Activated CD4-positive, alpha-beta T cell treated with anti-CD3 and anti-CD28 coated beads, Interleukin-2, amount 10 ng/mL, durations not matched to agents 7 days and 5 days (primary cell): ENCODE data around the gene SHROOM1. TPM values are rescaled to one million over a fixed set of nuclear protein-coding genes. Genes with fewer than 3 reads are reported as not detected.
A peak's percentile ranks its signal among the peaks of the same experiment; 100 is the strongest.
"Not testable (repeated sequence)": the region's sequence is repeated elsewhere in the genome, so short reads cannot be mapped to it uniquely, and the experiment has no call there.

ENCODE experiments used
- CTCF ChIA-PET: fragments of 350-600 bp; sonication (Branson Sonifier 250); formaldehyde crosslinking; loops from one replicate; lab custom pipeline; 2021; ENCODE audit warnings: antibody characterized with exemption; lab: Charles Lee
- POLR2A ChIA-PET: fragments of 350-600 bp; sonication (Branson Sonifier 250); formaldehyde crosslinking; loops from one replicate; lab custom pipeline; 2021; ENCODE audit warnings: antibody characterized with exemption; lab: Charles Lee
- DNase-seq: peaks from one replicate; pipeline ENCODE4 v3.0.0-alpha.2; 2020
- H3K27ac Mint-ChIP-seq: one replicate; pipeline ENCODE4 v1.8.0; 2021; ENCODE audit warnings: mild to moderate bottlenecking, moderate library complexity, mixed read lengths
- H3K27me3 Mint-ChIP-seq: one replicate; pipeline ENCODE4 v1.8.0; 2021; ENCODE audit warnings: mixed read lengths
- H3K36me3 Mint-ChIP-seq: one replicate; pipeline ENCODE4 v1.8.0; 2021; ENCODE audit warnings: low read depth, mixed read lengths
- H3K4me1 Mint-ChIP-seq: one replicate; pipeline ENCODE4 v1.8.0; 2021; ENCODE audit warnings: mixed read lengths
- H3K4me3 Mint-ChIP-seq: one replicate; pipeline ENCODE4 v1.8.0; 2021; ENCODE audit warnings: mild to moderate bottlenecking, moderate library complexity, mixed read lengths
- H3K9me3 Mint-ChIP-seq: one replicate; pipeline ENCODE4 v1.8.0; 2021; ENCODE audit warnings: mixed read lengths
- total RNA-seq, 2 experiments: library from RNA; stranded (reverse); gene quantifications; one replicate each; pipeline ENCODE4 v1.2.3, GENCODE V29; 2021

SHROOM1 gene
- total RNA-seq, 2 experiments from 2014 or later: 0.42 to 0.98 TPM

DNA sequence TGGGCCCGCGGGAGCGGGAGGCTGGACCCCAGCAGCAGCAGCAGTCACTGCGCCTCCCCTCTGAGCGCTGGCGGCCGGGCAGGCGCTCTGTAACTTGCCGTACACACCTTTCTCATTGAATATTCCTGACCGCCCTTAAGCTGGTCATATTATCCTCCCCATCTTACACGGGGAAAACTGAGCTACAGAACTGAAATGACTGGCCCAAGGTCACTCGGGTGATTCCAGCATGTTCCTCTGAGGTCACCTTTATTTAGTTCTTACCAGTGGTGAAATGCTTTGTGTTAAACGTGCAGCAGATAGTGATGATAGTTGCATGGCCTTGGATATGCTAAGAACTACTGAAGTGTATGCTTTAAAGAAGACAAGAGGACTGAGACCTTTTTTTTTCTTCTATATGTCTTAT lies 36.6 kb upstream of the SHROOM1 start:
- H3K4me3 Mint-ChIP-seq: peak overlapping the region; percentile 96
- peak overlapping the region; percentile 100 for H3K27ac Mint-ChIP-seq
- H3K27me3 Mint-ChIP-seq: no peaks in the 10 kb centered on the region
- peaks cover 33% of the 10 kb centered on the region for H3K36me3 Mint-ChIP-seq
- H3K9me3 Mint-ChIP-seq: no peaks in the 10 kb centered on the region
- DNase-seq: no peak
- ChIA-PET CTCF (interaction anchor here (1.1 to 4.8 kb wide), 4 partner anchors 10 to 1172 kb away, joined by 3 to 24 read pairs (median 6); no protein-coding TSS in a partner anchor), POLR2A (interaction anchor here (0.6 kb wide), 1 partner anchor 495 kb away, joined by 3 read pairs; no protein-coding TSS in a partner anchor)
- H3K4me1 Mint-ChIP-seq: peaks cover 29% of the 10 kb centered on the region

DNA sequence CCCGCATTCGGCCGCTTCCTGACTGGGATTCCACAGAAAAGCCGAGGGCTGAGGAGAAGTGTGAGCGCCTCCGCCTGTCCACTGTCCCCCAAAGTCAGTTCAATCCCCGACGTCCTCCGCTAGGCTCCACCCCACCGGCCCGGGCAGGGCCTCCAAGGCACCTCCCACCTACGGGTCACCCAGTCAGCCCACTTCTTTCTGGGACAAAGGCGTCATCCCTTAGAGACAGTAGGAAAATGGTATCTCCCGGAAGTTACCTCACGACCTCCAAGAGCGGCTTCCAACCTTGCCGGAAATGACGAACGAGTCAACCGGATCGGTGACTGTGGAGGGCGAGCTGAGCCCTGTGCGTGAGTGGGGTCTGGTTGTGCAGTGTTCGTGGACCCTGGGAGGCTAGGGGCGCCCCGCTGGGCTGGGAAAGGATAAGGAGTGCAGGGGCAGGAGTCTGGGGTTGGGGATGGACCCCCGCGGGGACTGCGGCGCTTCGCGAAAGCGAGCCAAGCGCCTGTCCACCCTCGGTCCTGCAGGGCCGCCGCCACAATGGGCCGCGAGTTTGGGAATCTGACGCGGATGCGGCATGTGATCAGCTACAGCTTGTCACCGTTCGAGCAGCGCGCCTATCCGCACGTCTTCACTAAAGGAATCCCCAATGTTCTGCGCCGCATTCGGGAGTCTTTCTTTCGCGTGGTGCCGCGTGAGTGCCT lies 36.0 kb upstream of the SHROOM1 start, which contains the start of the genes GDF9 and UQCRQ:
TSS of gene GDF9 (minus strand) at position 128 of the 704 bp plus-strand sequence. CDS start 1,936 bp downstream, outside the sequence.
TSS of gene UQCRQ (plus strand) at position 301 of the 704 bp plus-strand sequence. CDS start at position 541, 240 bp downstream.
- CTCF ChIA-PET: interaction anchor here (1.1 to 4.8 kb wide), 5 partner anchors 10 to 1173 kb away, joined by 3 to 24 read pairs (median 5); no protein-coding TSS in a partner anchor
- Mint-ChIP-seq H3K27ac (peak within 1 kb of the TSS; percentile 100), H3K27me3 (peaks cover 5% of the 10 kb centered on the region), H3K9me3 (no peaks in the 10 kb centered on the region), H3K4me1 (peaks cover 29% of the 10 kb centered on the region), H3K4me3 (peak within 1 kb of the TSS; percentile 96), H3K36me3 (peaks cover 29% of the 10 kb centered on the region)
- POLR2A ChIA-PET: interaction anchor here (0.6 kb wide), 1 partner anchor 495 kb away, joined by 3 read pairs; no protein-coding TSS in a partner anchor
- peak; percentile 97 for DNase-seq

DNA sequence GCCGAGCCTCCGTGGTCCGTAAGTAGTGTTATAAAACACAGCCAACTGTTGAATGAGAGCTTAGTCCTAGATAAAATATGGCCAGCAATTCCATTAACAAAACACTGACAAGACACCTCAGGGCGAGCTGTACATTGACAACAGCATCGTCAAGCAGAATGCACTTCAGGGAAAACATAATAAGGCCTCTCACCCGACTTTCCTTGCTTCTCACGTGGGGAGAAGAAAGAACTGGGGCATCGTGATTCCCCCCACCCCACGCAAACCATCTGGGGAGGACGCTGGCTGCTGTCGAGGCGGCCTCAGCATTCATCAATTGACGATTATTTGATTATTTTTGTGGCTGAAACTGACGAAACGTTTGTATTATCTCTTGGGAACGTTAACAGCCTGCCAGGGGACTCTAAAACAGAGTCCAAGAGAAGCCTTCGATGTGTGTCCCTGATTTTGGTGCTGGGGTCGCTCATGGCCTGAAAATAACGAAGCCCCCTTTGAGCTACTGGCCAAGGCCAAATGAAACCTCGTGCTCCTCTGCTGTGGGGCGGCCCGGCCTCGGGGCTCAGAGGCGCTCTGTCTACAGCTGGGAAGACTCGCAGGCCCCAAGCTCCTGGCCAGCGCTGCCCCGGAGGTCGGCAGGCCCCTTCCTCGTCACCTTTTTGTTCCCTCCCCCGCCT lies 35.4 kb upstream of the SHROOM1 start:
- Mint-ChIP-seq H3K27ac (peak overlapping the region; percentile 100), H3K27me3 (peaks cover 6% of the 10 kb centered on the region), H3K9me3 (no peaks in the 10 kb centered on the region), H3K4me3 (peak overlapping the region; percentile 96), H3K4me1 (peaks cover 29% of the 10 kb centered on the region), H3K36me3 (peaks cover 26% of the 10 kb centered on the region)
- no peak for DNase-seq
- CTCF ChIA-PET: interaction anchor here (0.6 to 4.8 kb wide), 3 partner anchors 12 to 199 kb away, joined by 5 to 24 read pairs (median 5); no protein-coding TSS in a partner anchor
- POLR2A ChIA-PET: no interaction called here

DNA sequence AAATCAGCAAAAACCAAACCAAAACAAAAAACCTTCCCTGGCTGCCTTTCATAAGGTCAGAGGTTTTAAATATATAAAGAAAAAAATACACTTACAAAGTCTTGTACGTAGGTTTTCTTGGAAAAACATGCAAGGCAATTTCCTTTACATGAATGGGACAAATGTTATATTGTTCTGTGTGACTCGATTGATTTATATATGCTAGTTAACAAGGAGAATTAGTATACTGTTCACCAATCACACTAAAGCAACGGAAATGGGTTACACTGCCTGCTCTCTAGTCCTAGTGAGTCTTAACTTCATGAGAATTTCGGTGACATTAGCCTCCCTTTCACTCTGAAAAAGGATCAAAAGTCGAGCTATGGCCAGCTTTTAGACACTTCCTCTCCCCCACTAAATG lies 30.3 kb upstream of the SHROOM1 start:
- POLR2A ChIA-PET: no interaction called here
- no peak for DNase-seq
- Mint-ChIP-seq H3K36me3 (no peaks in the 10 kb centered on the region), H3K27me3 (peaks cover 11% of the 10 kb centered on the region), H3K9me3 (no peaks in the 10 kb centered on the region), H3K4me3 (no peak overlapping the region), H3K27ac (no peak overlapping the region), H3K4me1 (peaks cover 6% of the 10 kb centered on the region)
- CTCF ChIA-PET: interaction anchor here (1.4 to 1.9 kb wide), 2 partner anchors 29 to 103 kb away, joined by 4 read pairs; partner anchors contain the start of gene AFF4

DNA sequence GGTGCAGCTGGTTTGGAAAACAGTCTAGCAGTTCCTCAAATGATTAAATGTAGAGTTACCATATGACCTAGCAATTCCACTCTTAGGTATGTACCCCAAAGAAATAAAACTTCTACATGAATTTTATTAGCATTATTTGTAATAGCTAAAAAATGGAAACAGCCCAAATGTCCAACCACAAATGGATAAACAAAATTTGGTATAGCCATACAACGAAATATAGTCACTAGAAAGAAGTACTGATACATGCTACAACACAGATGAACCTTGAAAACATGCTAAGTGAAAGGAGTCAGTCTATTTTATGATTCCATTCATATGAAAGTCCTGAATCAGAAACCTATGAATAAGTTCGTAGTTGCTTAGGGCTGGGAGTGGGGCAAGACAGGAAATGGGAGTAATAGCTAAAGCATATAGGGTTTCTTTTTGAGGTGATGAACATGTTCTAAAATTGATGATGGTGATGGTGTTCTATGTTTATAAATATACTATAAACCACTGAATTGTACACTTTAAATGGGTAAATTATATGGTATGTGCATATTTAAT lies 29.5 kb upstream of the SHROOM1 start:
- ChIA-PET CTCF (no interaction called here), POLR2A (no interaction called here)
- Mint-ChIP-seq H3K4me3 (no peak overlapping the region), H3K36me3 (no peaks in the 10 kb centered on the region), H3K4me1 (no peaks in the 10 kb centered on the region), H3K9me3 (no peaks in the 10 kb centered on the region), H3K27ac (no peak overlapping the region), H3K27me3 (peaks cover 13% of the 10 kb centered on the region)
- no peak for DNase-seq

DNA sequence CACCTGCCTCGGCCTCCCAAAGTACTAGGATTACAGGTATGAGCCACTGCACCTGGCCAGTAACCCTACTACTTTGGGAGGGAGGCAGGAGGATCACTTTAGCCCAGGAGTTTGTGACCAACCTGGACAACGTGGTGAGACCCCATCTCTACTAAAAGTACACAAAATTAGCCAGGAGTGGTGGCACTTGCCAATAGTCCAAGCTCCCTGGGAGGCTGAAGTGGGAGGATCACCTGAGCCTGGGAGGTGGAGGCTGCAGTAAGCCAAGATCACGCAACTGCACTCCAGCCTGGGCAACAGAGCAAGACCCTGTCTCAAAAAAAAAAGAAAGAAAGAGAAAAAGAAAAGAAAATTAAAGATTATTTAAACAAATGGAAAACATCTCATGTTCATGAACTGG lies 25.6 kb upstream of the SHROOM1 start:
- POLR2A ChIA-PET: no interaction called here
- H3K9me3 Mint-ChIP-seq: no peaks in the 10 kb centered on the region
- H3K36me3 Mint-ChIP-seq: no peaks in the 10 kb centered on the region
- DNase-seq: no peak
- H3K4me1 Mint-ChIP-seq: peaks cover 4% of the 10 kb centered on the region
- no peak overlapping the region for H3K27ac Mint-ChIP-seq
- H3K4me3 Mint-ChIP-seq: no peak overlapping the region
- CTCF ChIA-PET: interaction anchor here (0.7 to 3.7 kb wide), 4 partner anchors 9 to 26 kb away, joined by 3 to 24 read pairs (median 4); partner anchors contain the start of genes GDF9, SHROOM1 and UQCRQ
- peaks cover 8% of the 10 kb centered on the region for H3K27me3 Mint-ChIP-seq

DNA sequence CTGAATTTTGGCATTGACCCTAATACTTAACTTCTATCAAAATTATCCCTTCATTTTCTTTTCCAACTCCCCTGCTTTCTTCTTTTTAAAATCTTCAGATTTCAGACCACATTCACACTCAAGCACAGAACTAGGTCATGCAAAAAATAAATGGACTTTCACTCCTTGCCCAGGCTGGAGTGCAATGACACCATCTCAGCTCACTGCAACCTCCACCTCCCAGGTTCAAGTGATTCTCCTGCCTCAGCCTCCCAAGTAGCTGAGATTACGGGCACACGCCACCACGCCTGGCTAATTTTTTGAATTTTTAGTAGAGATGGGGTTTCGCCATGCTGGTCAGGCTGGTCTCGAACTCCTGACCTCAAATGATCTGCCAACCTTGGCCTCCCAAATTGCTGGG lies 24.5 kb upstream of the SHROOM1 start:
- H3K36me3 Mint-ChIP-seq, H3K4me3 Mint-ChIP-seq, H3K27me3 Mint-ChIP-seq, DNase-seq, POLR2A ChIA-PET, H3K9me3 Mint-ChIP-seq, H3K4me1 Mint-ChIP-seq, H3K27ac Mint-ChIP-seq: not testable (repeated sequence)
- CTCF ChIA-PET: interaction anchor here (1.6 to 3.7 kb wide), 3 partner anchors 10 to 25 kb away, joined by 3 to 24 read pairs (median 4); partner anchors contain the start of genes GDF9, SHROOM1 and UQCRQ

DNA sequence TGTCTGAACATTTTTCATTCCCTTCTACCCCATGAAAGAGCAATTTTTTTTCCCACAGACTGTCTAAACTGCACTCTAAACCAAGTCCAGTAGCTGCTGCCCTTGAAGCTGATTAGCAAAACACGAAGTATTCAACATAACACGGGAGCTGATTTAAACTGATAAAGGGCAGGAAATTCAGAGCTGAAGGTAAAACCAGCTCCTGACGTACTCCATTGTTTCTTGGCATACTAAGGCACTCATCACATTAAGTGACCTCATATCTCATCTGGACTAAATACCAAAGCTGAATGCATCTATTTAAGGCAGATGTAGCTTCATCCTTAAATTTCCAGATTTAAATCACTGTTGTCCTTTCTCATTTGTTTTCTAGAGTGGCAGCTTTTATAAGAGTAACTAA lies 23.9 kb upstream of the SHROOM1 start:
- Mint-ChIP-seq H3K4me1 (peaks cover 4% of the 10 kb centered on the region), H3K36me3 (no peaks in the 10 kb centered on the region), H3K27me3 (peaks cover 4% of the 10 kb centered on the region), H3K27ac (no peak overlapping the region), H3K9me3 (no peaks in the 10 kb centered on the region), H3K4me3 (no peak overlapping the region)
- CTCF ChIA-PET: interaction anchor here (1.0 to 3.7 kb wide), 5 partner anchors 9 to 24 kb away, joined by 3 to 24 read pairs (median 4); partner anchors contain the start of genes GDF9, SHROOM1 and UQCRQ
- no peak for DNase-seq
- POLR2A ChIA-PET: no interaction called here

DNA sequence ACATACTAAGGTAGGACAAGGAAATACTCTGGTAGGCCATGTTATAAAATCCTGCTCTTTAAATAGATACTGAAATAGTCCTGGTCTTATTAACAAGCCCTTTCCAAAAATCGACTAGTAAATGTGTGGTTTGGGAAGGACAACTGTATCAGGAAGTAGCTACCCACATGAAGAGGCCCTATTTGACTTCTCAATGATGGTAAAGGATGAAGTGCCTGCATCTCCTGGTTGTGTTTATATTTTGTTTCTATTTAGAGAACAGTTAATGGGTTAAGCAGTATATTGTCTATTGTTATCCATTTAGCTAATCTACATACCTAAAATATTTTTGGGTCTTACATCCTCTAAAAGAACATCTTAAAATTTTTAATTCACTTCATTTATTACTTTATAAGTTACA lies 23.3 kb upstream of the SHROOM1 start:
- Mint-ChIP-seq H3K27ac (no peak overlapping the region), H3K27me3 (peaks cover 4% of the 10 kb centered on the region), H3K36me3 (no peaks in the 10 kb centered on the region)

DNA sequence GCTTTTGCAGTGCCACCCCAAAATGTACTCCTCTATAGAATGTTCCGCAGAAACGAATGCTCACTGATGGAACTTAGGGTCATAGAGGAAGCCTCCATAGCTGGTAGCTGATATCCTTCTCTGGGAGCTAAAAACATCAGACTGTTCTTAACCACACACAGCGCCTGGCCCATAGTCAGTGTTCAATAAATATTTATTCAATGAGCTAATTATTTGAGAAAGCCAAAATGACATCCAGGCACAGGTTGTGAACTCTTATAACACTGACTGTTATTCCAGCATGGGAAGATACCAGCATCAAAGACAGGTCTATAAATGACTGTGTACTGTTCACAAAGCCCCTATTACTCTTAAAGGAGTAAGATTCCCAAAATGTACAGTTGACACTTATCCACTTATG lies 22.9 kb upstream of the SHROOM1 start:
- Mint-ChIP-seq H3K27me3 (peaks cover 4% of the 10 kb centered on the region), H3K27ac (no peak overlapping the region), H3K4me1 (peaks cover 4% of the 10 kb centered on the region), H3K36me3 (no peaks in the 10 kb centered on the region), H3K9me3 (no peaks in the 10 kb centered on the region), H3K4me3 (no peak overlapping the region)
- ChIA-PET CTCF (interaction anchor here (1.0 to 3.7 kb wide), 4 partner anchors 12 to 23 kb away, joined by 3 to 24 read pairs (median 4); partner anchors contain the start of genes GDF9, SHROOM1 and UQCRQ), POLR2A (no interaction called here)
- DNase-seq: no peak

More for the DNA sequence above, 23.3 kb upstream of the SHROOM1 start:
- H3K4me3 Mint-ChIP-seq: no peak overlapping the region
- no peaks in the 10 kb centered on the region for H3K9me3 Mint-ChIP-seq
- DNase-seq: no peak
- POLR2A ChIA-PET: no interaction called here
- peaks cover 4% of the 10 kb centered on the region for H3K4me1 Mint-ChIP-seq
- CTCF ChIA-PET: interaction anchor here (1.0 to 3.7 kb wide), 4 partner anchors 11 to 24 kb away, joined by 3 to 24 read pairs (median 4); partner anchors contain the start of genes GDF9, SHROOM1 and UQCRQ

DNA sequence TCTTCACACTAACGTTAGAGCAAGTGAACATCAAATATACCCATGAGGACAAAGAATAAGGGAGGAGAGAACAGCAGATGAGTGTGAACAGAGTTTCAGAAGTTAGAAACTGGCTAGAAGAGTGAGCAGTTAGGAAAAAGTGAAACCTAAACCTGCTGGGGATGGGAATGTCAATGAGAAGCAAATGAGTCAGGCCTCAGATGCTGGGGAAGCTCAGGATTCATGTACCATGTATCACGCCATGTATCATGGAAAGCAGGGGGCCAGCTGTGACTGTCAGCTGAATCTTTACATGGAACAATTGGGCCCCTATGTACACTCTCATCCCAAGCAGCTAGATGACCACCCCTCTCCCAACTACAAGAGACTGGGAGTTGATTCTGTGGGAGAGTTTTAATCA lies 19.6 kb upstream of the SHROOM1 start:
- POLR2A ChIA-PET: no interaction called here
- peaks cover 4% of the 10 kb centered on the region for H3K4me1 Mint-ChIP-seq
- CTCF ChIA-PET: no interaction called here
- DNase-seq: no peak
- no peaks in the 10 kb centered on the region for H3K36me3 Mint-ChIP-seq
- H3K27me3 Mint-ChIP-seq: no peaks in the 10 kb centered on the region
- no peak overlapping the region for H3K4me3 Mint-ChIP-seq
- no peak overlapping the region for H3K27ac Mint-ChIP-seq
- no peaks in the 10 kb centered on the region for H3K9me3 Mint-ChIP-seq

DNA sequence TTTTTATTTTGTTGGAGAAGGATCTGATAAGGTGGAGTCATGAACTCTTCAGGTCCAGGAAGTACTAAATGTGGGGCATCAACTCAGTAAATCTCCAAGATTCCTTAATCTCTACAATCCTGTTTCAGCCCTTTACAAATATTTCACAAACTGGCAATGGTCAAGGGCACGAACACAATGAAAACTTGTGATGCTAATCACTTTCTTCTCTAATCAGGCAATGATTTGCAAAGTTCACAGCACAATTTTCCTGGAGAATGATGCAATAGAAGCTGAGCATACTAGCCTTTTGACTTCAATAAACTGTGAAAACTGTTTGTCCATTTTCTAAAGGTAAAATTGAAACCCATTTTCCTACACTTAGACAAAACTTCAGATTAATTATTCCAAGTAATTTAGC lies 18.9 kb upstream of the SHROOM1 start:
- Mint-ChIP-seq H3K36me3 (no peaks in the 10 kb centered on the region), H3K27ac (no peak overlapping the region), H3K4me3 (no peak overlapping the region), H3K4me1 (peaks cover 4% of the 10 kb centered on the region), H3K27me3 (no peaks in the 10 kb centered on the region), H3K9me3 (no peaks in the 10 kb centered on the region)
- DNase-seq: no peak
- POLR2A ChIA-PET: no interaction called here
- CTCF ChIA-PET: interaction anchor here (1.3 kb wide), 1 partner anchor 29 kb away, joined by 3 read pairs; no protein-coding TSS in a partner anchor
